NCI-H2081 treated with DMSO at 0.1 percent for 48 hours (cell line): ENCODE measurements around the gene UST.
"Not testable (repeated sequence)": the region's sequence is repeated elsewhere in the genome, so short reads cannot be mapped to it uniquely, and the experiment has no call there.

Experiments
- DNase-seq: peaks from one replicate; lab custom pipeline; 2025; lab: John Stamatoyannopoulos, UW

The UST gene

DNA sequence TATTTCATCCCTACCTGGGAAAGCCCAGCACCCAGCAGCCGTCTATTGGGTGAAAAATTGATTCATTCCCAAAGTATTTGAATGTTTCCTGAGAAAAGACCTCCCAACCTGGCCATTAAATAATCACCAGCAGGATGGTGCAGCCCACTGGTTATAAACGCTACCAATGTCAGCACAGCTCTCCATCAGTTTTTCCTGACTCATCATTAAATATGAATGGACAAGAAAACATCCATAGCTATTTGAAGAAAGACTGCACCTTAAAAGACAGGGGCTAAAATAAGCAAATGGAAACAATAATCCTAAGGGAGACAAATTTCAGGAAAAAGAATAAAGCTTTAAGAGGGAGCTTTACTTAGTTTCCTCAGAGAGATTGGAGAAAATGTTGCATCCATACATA, 261.9 kb downstream of the UST start:
- DNase-seq, result no peak

DNA sequence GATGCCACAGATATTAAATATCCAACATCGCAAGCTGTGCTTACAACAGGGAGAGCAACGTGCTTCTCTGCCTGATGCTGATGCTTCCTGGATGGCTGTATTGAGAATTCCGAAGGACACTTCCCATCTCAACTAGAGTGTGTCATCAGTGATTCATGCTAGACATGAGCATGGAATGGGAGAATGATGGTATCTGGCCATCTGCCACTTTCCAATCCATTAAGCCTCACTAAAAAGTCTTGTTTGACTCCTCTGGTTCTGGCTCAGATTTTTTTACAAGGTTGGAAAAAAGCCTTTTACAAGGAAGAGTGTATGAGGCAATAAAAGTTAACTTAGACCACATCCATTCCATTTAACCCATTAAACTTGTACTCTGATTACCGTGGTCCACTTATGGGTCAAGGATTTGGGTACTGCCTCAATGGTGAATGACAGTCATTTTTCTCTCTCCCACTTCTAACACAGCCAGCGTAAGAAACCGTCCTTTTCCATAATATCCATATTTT, 265.3 kb downstream of the UST start:
- DNase-seq, result no peak

GRCh38 chr6:149013586-149014344, 266.9 kb downstream of the UST start:
- DNase-seq, result no peak

DNA sequence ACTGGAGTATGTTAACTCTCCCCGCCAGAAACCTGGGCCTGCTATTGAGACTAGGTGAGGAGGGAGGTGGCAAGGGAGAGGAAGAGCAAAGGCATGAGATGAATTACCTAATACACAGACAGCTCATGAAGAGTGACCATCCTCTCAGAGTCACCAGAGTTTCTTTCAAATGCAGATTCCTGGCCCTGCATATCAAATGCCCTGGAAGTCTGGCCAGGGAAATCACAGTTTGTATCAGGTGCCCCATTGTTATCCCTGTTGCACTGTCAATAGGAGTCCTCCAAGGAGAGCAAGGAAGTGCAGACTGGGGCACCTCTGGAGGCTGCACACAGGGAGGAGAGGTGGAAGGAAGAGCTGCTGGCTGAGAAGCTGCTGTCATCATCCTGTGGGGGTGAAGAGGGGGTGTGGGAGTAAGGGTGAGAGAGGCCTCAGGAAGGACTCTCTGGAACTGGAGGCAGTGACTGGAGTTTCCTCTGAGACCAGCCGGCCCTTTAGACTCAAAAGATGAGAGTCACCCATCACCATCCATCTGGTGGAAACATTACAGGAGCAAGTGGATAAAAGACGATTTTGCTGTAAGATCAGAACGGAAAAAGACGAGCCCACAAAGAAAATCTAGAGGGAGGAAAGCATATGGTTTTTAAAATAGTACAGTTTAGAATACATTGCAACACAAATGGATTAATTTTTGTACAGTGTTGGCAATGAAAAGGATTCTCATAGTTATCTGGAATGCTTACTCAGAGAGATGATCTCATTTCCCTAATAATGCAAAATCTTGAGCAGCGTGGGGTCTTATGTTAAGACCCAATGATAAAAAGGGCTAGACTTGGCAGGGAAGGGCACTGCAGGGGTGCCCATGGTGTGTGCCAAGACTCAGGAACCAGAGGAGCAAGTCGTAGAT, 268.1 kb downstream of the UST start:
- DNase-seq, result no peak

DNA sequence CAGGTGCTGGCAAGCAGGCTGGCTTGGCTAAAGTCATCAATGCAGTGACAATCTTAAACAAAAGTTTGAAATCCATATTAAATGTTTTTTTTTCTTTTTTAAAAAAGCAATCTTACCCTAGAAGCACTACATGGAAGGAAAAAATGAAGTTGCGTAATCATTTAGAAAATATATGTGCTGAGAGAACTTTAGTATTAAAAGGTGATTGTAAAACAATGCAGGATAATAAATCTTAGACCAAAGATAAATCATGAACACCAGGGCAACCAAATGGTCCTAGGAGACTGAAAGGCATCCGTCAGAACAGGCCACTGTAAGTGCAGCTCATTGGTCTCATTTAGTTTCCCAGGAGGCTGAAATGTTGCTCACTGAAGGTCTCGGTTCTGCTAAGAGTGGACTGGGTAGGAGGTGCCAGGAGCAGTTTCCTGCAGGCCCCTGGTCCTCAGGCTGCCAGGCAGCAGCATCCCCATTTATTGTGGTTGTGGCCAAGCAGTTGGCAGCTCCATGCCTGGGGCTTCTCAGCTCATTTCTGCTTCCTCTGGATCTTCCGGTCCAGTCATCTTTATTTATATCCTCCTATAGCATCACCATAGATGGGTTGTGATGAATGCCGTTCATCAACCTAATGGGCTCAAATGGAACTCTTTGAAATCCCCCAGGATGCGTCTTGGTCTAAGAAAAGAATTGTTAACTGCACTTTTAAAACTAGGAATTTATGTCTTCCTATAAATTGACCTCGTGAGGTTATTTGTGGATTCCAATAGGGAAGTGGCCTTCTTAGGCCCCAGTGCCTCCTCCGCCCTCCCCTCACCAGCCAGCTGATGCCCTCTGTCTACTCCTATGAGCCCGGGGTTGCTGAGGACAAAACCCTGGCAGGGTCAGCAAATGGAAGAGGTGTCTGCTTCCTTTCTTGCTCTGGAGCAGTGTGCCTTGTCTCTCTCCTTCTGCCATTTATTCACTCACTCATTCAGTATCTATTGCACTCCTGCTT, 269.0 kb downstream of the UST start:
- DNase-seq, result no peak

DNA sequence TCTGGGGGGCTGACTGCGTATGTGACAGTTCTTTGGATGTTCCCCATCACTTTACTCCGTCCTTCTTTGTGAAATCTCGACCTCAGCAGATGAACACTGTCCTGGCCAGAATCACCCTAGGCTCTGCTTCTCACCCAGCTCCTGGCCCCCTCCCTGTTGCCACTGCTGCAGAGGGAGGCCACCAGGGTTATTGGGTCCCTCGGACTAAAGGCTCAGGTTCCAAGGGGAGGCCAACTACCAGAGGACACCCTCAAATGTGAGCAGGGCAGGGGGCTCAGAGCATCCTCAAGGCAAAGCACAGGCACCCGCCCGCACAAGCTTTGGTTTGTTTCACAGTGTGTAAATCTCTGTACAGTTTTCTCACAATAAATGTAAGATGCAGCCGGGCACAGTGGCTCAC, 269.9 kb downstream of the UST start:
- DNase-seq, result no peak

GRCh38 chr6:149020319-149020718, 273.5 kb downstream of the UST start:
- DNase-seq, result no peak

DNA sequence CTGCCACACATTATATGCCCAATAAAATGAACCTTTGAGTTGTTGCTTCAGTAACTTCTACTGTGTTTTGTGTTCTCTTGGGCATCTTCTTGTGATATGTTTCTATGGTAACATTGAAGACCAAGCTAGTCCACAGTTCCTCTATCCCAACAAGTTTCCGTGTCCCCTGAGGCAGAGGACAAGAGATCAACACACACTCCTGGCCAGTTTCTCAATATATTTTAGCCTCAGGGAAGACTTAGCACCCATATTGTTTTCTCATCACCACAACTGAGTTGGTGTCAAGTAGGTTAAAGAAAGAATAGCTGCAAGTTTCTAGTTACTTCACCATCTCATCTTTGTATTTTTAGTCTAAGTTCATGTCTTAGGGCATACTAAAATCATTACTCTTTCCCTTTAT, 277.5 kb downstream of the UST start:
- no peak for DNase-seq

GRCh38 chr6:149025061-149025460, 278.2 kb downstream of the UST start:
- DNase-seq, result no peak

GRCh38 chr6:149026530-149026942, 279.7 kb downstream of the UST start:
- DNase-seq, result peak; percentile 6

DNA sequence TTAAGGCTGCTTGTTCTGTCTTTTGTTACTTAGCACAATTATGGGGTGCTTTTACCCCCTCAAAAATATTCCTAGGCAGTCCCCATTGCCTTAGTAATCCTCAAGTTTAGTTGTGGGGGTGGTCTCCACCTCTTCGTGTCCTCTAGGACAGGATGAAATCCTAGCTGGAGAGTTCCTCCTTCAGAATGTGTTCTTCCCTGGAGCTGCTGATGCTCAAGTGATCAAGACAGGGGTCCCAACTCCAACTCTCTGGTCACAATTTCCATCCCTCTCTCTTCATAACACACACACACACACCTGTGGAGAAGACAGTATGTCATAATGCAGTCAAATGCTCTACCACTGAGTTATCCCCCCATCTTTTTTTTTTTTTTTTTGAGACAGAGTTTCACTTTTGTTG, 280.7 kb downstream of the UST start:
- no peak for DNase-seq

GRCh38 chr6:149028767-149029405, 282.1 kb downstream of the UST start:
- DNase-seq, result peak; percentile 33

- DNase-seq, result no peak
Measured at GRCh38 chr6:149031201-149031858, 284.5 kb downstream of the UST start.

GRCh38 chr6:149031859-149032598, 285.2 kb downstream of the UST start:
- no peak for DNase-seq

- no peak for DNase-seq
Measured at GRCh38 chr6:149032599-149033405, 286.0 kb downstream of the UST start.

DNA sequence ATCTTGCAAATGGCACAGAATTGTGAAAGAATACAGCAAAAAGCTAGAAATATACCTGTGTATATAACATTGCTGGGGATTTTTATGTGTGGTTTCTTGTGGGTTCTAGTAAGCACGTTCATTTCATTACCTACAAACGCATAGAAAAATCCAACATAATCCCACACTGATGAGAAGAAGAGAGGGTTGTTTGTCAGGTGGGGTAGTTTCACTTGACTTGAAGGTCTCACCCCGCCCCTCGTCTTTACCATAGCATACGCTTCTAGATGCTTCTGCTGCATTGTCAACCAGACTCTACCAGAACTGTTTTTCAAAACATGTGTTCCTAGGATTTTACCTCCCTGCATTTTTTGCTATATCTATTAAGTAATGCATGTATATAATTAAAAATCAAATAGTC, 286.6 kb downstream of the UST start:
- DNase-seq, result no peak

GRCh38 chr6:149035766-149036165, 288.9 kb downstream of the UST start:
- no peak for DNase-seq

GRCh38 chr6:149037051-149037671, 290.3 kb downstream of the UST start:
- no peak for DNase-seq

GRCh38 chr6:149039025-149039424, 292.2 kb downstream of the UST start:
- DNase-seq, result not testable (repeated sequence)
